SK-N-MC (cell line): ENCODE measurements around the gene PPTC7.

Experiments
- EZH2 ChIP-seq: fragments of 200-600 bp; sonication (generic); IDR thresholded peaks from one replicate; pipeline ENCODE4 v1.6.1; 2017; ENCODE audit warnings: antibody characterized with exemption
- POLR2AphosphoS5 ChIP-seq: IDR thresholded peaks from 2 replicates; pipeline ENCODE4 v1.6.1; 2012; ENCODE audit warnings: mild to moderate bottlenecking, low read depth, low read length, borderline replicate concordance

DNA sequence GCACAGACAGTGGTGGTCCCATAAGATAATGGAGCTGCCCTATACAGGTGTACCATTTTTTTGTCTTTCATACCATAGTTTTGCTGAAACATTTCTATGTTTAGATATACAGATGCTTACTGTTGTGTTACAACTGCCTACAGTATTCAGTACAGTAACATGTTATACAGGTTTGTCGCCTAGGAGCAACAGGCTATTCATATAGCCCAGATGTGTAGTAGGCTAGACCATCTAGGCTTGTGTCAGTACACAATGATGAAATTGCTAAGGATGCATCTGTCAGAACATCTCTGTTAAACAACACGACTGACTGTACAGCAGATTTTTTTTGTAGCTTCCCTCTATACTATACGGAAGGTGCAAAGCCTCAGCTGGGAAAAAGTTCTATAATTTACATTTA lies 50.5 kb downstream of the PPTC7 start:
- TF ChIP-seq EZH2 = no peak
- no peak for TF ChIP-seq POLR2AphosphoS5
